Activated CD4-positive, alpha-beta T cell treated with anti-CD3 and anti-CD28 coated beads for 24 hours (primary cell): ENCODE results near the gene EHHADH.

Experiments
- DNase-seq, 2 donors: peaks; one replicate each; pipeline ENCODE4 v3.0.0-alpha.2; 2020; ENCODE audit warnings: low read depth in 2 of 2

EHHADH gene

GRCh38 chr3:185145511-185145910, 108.3 kb downstream of the EHHADH start:
- no peak for DNase-seq

DNA sequence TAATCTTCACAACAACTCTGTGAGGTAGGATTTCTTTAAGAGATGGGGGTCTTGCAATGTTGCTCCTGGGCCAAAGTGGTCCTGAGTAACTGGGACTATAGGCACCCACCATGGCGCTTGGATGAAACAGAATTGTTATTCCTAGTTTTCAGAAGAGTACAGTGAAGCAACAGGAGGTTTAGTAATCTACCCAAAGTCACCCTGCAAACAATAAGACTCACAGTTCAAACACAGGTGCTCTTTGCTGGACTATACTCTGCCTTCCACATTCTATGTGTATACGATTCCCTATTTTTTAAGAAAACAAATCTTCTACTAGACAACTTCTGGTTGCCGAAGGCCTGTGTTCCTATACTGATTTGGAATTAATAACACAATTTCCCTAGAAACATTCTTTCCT, 109.1 kb downstream of the EHHADH start:
- no peak for DNase-seq
